CD4-positive, CD25-positive, alpha-beta regulatory T cell (primary cell): ENCODE measurements around the gene DCP1B. TPM values are rescaled to one million over a fixed set of nuclear protein-coding genes. Genes with fewer than 3 reads are reported as not detected.
A peak's percentile ranks its signal among the peaks of the same experiment; 100 is the strongest.

ENCODE experiments used
- ATAC-seq, 2 donors: fragments of 150-1000 bp; cut with Tn5 transposase; one replicate each; pipeline ENCODE4 v1.10.0; 2021; ENCODE audit warnings: low read depth in 2 of 2, moderate number of reproducible peaks in 2 of 2, moderate library complexity in 1 of 2
- DNase-seq, 3 donors: peaks; one replicate each; pipeline versions ENCODE4 v3.0.0 to v3.0.0-alpha.2; 2012 to 2022; ENCODE audit warnings: mixed read lengths in 1 of 3
- H3K27ac ChIP-seq: one replicate; pipeline ENCODE4 v1.7.0; 2013; ENCODE audit warnings: mild to moderate bottlenecking, low read length; ENCODE audit not compliant: insufficient read depth, poor library complexity, severe bottlenecking
- H3K27me3 ChIP-seq: one replicate; pipeline ENCODE4 v1.7.0; 2013; ENCODE audit warnings: low read length; ENCODE audit not compliant: control insufficient read depth, insufficient read depth
- H3K36me3 ChIP-seq: one replicate; pipeline ENCODE4 v1.7.0; 2013; ENCODE audit warnings: mild to moderate bottlenecking, low read length, moderate library complexity; ENCODE audit not compliant: control insufficient read depth, insufficient read depth
- H3K4me1 ChIP-seq: 2 replicates; pipeline ENCODE4 v1.7.0; 2013; ENCODE audit warnings: mild to moderate bottlenecking, low read length; ENCODE audit not compliant: insufficient read depth, control insufficient read depth, poor library complexity, severe bottlenecking
- H3K4me3 ChIP-seq: one replicate; pipeline ENCODE4 v1.7.0; 2013; ENCODE audit warnings: low read depth, mild to moderate bottlenecking, low read length, moderate library complexity
- H3K9me3 ChIP-seq, 2 experiments: 1 replicate in 1 of 2; 2 replicates in 1 of 2; pipeline ENCODE4 v1.7.0; 2013; ENCODE audit warnings: low read length in 2 of 2, mild to moderate bottlenecking in 1 of 2, moderate library complexity in 1 of 2; ENCODE audit not compliant: control insufficient read depth in 2 of 2
- H3K27ac Mint-ChIP-seq, 3 donors: one replicate each; pipeline ENCODE4 v1.8.0; 2020 to 2022; ENCODE audit warnings: mild to moderate bottlenecking in 3 of 3, mixed read lengths in 3 of 3, moderate library complexity in 2 of 3
- H3K27me3 Mint-ChIP-seq: one replicate; pipeline ENCODE4 v1.8.0; 2022; ENCODE audit warnings: mild to moderate bottlenecking, mixed read lengths
- H3K36me3 Mint-ChIP-seq: one replicate; pipeline ENCODE4 v1.8.0; 2020; ENCODE audit warnings: mixed read lengths
- H3K4me1 Mint-ChIP-seq, 4 donors: one replicate each; pipeline ENCODE4 v1.8.0; 2020 to 2022; ENCODE audit warnings: mixed read lengths in 4 of 4, mild to moderate bottlenecking in 1 of 4
- H3K4me3 Mint-ChIP-seq, 4 donors: one replicate each; pipeline ENCODE4 v1.8.0; 2020 to 2022; ENCODE audit warnings: mild to moderate bottlenecking in 4 of 4, mixed read lengths in 4 of 4, moderate library complexity in 3 of 4
- H3K9me3 Mint-ChIP-seq, 7 donors: one replicate each; pipeline ENCODE4 v1.8.0; 2020 to 2022; ENCODE audit warnings: mixed read lengths in 7 of 7, mild to moderate bottlenecking in 3 of 7, moderate library complexity in 2 of 7
- polyA plus RNA-seq, 4 donors: library from polyadenylated mRNA; unstranded; fragments of 300-500 nt; fragmentation: Illumina TruSeq; gene quantifications; one replicate each; pipeline ENCODE4 v1.2.3, GENCODE V29; 2021
- total RNA-seq: library from RNA; stranded (reverse); gene quantifications from one replicate; pipeline ENCODE4 v1.2.3, GENCODE V29; 2022

DCP1B gene
- total and polyA plus RNA-seq, 5 donors from 2014 or later = 23.9 to 56.8 (median 35.6) TPM

- Mint-ChIP-seq H3K9me3 (no peaks in the 10 kb centered on the region), H3K27me3 (peaks cover 4% of the 10 kb centered on the region), H3K27ac (no peak overlapping the region), H3K4me3 (no peak overlapping the region), H3K4me1 (peaks cover 3 to 8% (median 6%) of the 10 kb centered on the region in 4 donors), H3K36me3 (no peaks in the 10 kb centered on the region)
- ATAC-seq (no peak), DNase-seq (no peak)
- H3K9me3 ChIP-seq = no peaks in the 10 kb centered on the region
- H3K4me1 ChIP-seq = no peaks in the 10 kb centered on the region
- no peak overlapping the region for H3K4me3 ChIP-seq
- H3K36me3 ChIP-seq = no peaks in the 10 kb centered on the region
- no peaks in the 10 kb centered on the region for H3K27me3 ChIP-seq
- no peak overlapping the region for H3K27ac ChIP-seq
These were observed 25.6 kb upstream of the DCP1B start for GRCh38 chr12:2029851-2030250.

GRCh38 chr12:2027351-2027750 is 23.1 kb upstream of the DCP1B start:
- H3K27ac ChIP-seq = no peak overlapping the region
- H3K4me1 ChIP-seq = no peaks in the 10 kb centered on the region
- ATAC-seq (no peak), DNase-seq (no peak)
- Mint-ChIP-seq H3K27ac (no peak overlapping the region), H3K9me3 (no peaks in the 10 kb centered on the region), H3K4me3 (no peak overlapping the region), H3K4me1 (no peaks in the 10 kb centered on the region), H3K36me3 (no peaks in the 10 kb centered on the region), H3K27me3 (no peaks in the 10 kb centered on the region)
- no peaks in the 10 kb centered on the region for H3K9me3 ChIP-seq
- no peaks in the 10 kb centered on the region for H3K36me3 ChIP-seq
- no peak overlapping the region for H3K4me3 ChIP-seq
- no peaks in the 10 kb centered on the region for H3K27me3 ChIP-seq

- peaks cover 0 to under 1% (median 0%) of the 10 kb centered on the region in 4 donors for H3K4me1 Mint-ChIP-seq
- Histone ChIP-seq H3K9me3 (no peaks in the 10 kb centered on the region), H3K27me3 (no peaks in the 10 kb centered on the region), H3K36me3 (no peaks in the 10 kb centered on the region), H3K27ac (no peak overlapping the region), H3K4me1 (no peaks in the 10 kb centered on the region), H3K4me3 (no peak overlapping the region)
- DNase-seq = no peak
- H3K27ac Mint-ChIP-seq = no peak overlapping the region
- no peak for ATAC-seq
- H3K27me3 Mint-ChIP-seq = no peaks in the 10 kb centered on the region
- peaks cover 0 to 3% (median 0%) of the 10 kb centered on the region in 7 donors for H3K9me3 Mint-ChIP-seq
- H3K4me3 Mint-ChIP-seq = no peak overlapping the region
- H3K36me3 Mint-ChIP-seq = no peaks in the 10 kb centered on the region
These were observed 19.1 kb upstream of the DCP1B start for GRCh38 chr12:2023365-2023764.

GRCh38 chr12:2020511-2020910 is 16.3 kb upstream of the DCP1B start:
- no peak overlapping the region for H3K4me3 Mint-ChIP-seq
- ATAC-seq (no peak), DNase-seq (no peak)
- no peak overlapping the region for H3K4me3 ChIP-seq
- no peaks in the 10 kb centered on the region for H3K9me3 ChIP-seq
- H3K27ac Mint-ChIP-seq = no peak overlapping the region
- no peak overlapping the region for H3K27ac ChIP-seq
- no peaks in the 10 kb centered on the region for H3K4me1 ChIP-seq
- no peaks in the 10 kb centered on the region for H3K36me3 Mint-ChIP-seq
- peaks cover 3 to 16% (median 14%) of the 10 kb centered on the region in 4 donors for H3K4me1 Mint-ChIP-seq
- peaks cover 0 to 3% (median 0%) of the 10 kb centered on the region in 7 donors for H3K9me3 Mint-ChIP-seq
- H3K27me3 Mint-ChIP-seq = no peaks in the 10 kb centered on the region
- no peaks in the 10 kb centered on the region for H3K36me3 ChIP-seq
- no peaks in the 10 kb centered on the region for H3K27me3 ChIP-seq

- Histone ChIP-seq H3K27ac (no peak overlapping the region), H3K4me1 (no peaks in the 10 kb centered on the region), H3K36me3 (no peaks in the 10 kb centered on the region), H3K9me3 (no peaks in the 10 kb centered on the region), H3K4me3 (no peak overlapping the region), H3K27me3 (no peaks in the 10 kb centered on the region)
- Mint-ChIP-seq H3K4me3 (no peak overlapping the region), H3K9me3 (peaks cover 0 to 3% (median 0%) of the 10 kb centered on the region in 7 donors), H3K27me3 (no peaks in the 10 kb centered on the region), H3K36me3 (no peaks in the 10 kb centered on the region), H3K27ac (no peak overlapping the region), H3K4me1 (peaks cover 3 to 16% (median 14%) of the 10 kb centered on the region in 4 donors)
- ATAC-seq = no peak
- DNase-seq = no peak
These were observed 14.9 kb upstream of the DCP1B start for GRCh38 chr12:2019126-2019525.

GRCh38 chr12:2018391-2018790 is 14.1 kb upstream of the DCP1B start:
- Histone ChIP-seq H3K4me1 (no peaks in the 10 kb centered on the region), H3K4me3 (peak overlapping the region; percentile 62), H3K9me3 (no peaks in the 10 kb centered on the region), H3K27ac (no peak overlapping the region), H3K36me3 (no peaks in the 10 kb centered on the region), H3K27me3 (no peaks in the 10 kb centered on the region)
- H3K9me3 Mint-ChIP-seq = peaks cover 0 to 3% (median 0%) of the 10 kb centered on the region in 7 donors
- no peaks in the 10 kb centered on the region for H3K27me3 Mint-ChIP-seq
- H3K4me1 Mint-ChIP-seq = peaks cover 3 to 16% (median 14%) of the 10 kb centered on the region in 4 donors
- no peaks in the 10 kb centered on the region for H3K36me3 Mint-ChIP-seq
- peak overlapping the region in 1 of 3 donors; percentile 86 for H3K27ac Mint-ChIP-seq
- no peak for DNase-seq
- no peak overlapping the region for H3K4me3 Mint-ChIP-seq
- no peak for ATAC-seq

- H3K9me3 Mint-ChIP-seq = peaks cover 0 to 3% (median 0%) of the 10 kb centered on the region in 7 donors
- no peak for ATAC-seq
- Histone ChIP-seq H3K27me3 (no peaks in the 10 kb centered on the region), H3K4me3 (peak overlapping the region; percentile 62), H3K27ac (no peak overlapping the region), H3K4me1 (no peaks in the 10 kb centered on the region), H3K9me3 (no peaks in the 10 kb centered on the region), H3K36me3 (no peaks in the 10 kb centered on the region)
- DNase-seq = no peak
- H3K4me1 Mint-ChIP-seq = peaks cover 3 to 16% (median 14%) of the 10 kb centered on the region in 4 donors
- H3K27ac Mint-ChIP-seq = peak overlapping the region; percentile 38 to 89 (median 86)
- H3K36me3 Mint-ChIP-seq = no peaks in the 10 kb centered on the region
- H3K27me3 Mint-ChIP-seq = no peaks in the 10 kb centered on the region
- H3K4me3 Mint-ChIP-seq = peak overlapping the region in 3 of 4 donors; percentile 5 to 14 (median 11)
These were observed 13.5 kb upstream of the DCP1B start for GRCh38 chr12:2017546-2018337.
